ENCODE data around the gene STOM. TPM values are rescaled to one million over a fixed set of nuclear protein-coding genes. Genes with fewer than 3 reads are reported as not detected.
A peak's percentile ranks its signal among the peaks of the same experiment; 100 is the strongest.

Gene STOM
- total and polyA plus RNA-seq, 2 donors (not counting 1 experiment from before 2014, with no cell fraction given): 2.7 to 6.1 TPM

- Histone ChIP-seq H3K36me3 (replicated peaks in 1 of 2; ENCODE audit: control extremely low read depth in 1 of 2, control insufficient read depth in 1 of 2, extremely low read depth in 1 of 2, insufficient read depth in 2 of 2, low read length in 1 of 2) (no peaks in the 10 kb centered on the region), H3K9me3 (ENCODE audit: control extremely low read depth in 1 of 3, control insufficient read depth in 2 of 3, insufficient read depth in 1 of 3, low read length in 2 of 3) (no peaks in the 10 kb centered on the region), H3K27me3 (replicated peaks in 1 of 4; ENCODE audit: control extremely low read depth in 1 of 4, control insufficient read depth in 3 of 4, insufficient read depth in 4 of 4, low read length in 3 of 4) (no peaks in the 10 kb centered on the region), H3K4me1 (ENCODE audit: control insufficient read depth in 2 of 2, insufficient read depth in 2 of 2, low read length in 2 of 2) (no peaks in the 10 kb centered on the region), H3K4me3 (ENCODE audit: control extremely low read depth in 1 of 5, extremely low read depth in 1 of 5, insufficient read depth in 1 of 5, low read depth in 2 of 5, low read length in 4 of 5) (no peak overlapping the region), H4K20me1 (ENCODE audit: control insufficient read depth, insufficient read depth, low read length, poor library complexity, severe bottlenecking) (no peaks in the 10 kb centered on the region), H3K4me2 (replicated peaks; ENCODE audit: low read depth, low read length, poor library complexity, severe bottlenecking) (no peak overlapping the region), H3K79me2 (ENCODE audit: control insufficient read depth, insufficient read depth, low read length) (no peaks in the 10 kb centered on the region), H3K9ac (ENCODE audit: low read length) (no peak overlapping the region), H3K27ac (ENCODE audit: low read length in 2 of 2) (no peak overlapping the region), H2AFZ (ENCODE audit: insufficient read depth, low read depth, low read length, poor library complexity, severe bottlenecking) (no peak overlapping the region)
- CTCF ChIA-PET: interaction anchor here (1.0 to 7.9 kb wide), 6 partner anchors 18 to 164 kb away, joined by 3 to 102 read pairs (median 5); no protein-coding TSS in a partner anchor
- Mint-ChIP-seq H3K4me1 (peaks cover 5% of the 10 kb centered on the region), H3K9me3 (ENCODE audit: insufficient read depth) (no peaks in the 10 kb centered on the region), H3K27ac (no peak overlapping the region), H3K4me3 (no peak overlapping the region), H3K27me3 (no peaks in the 10 kb centered on the region)
- WGBS (ENCODE audit: insufficient coverage): no CpG with 5 or more reads among the region's 4 CpGs
- DNase-seq (peak; percentile 16), ATAC-seq (ENCODE audit: low read depth) (no peak)
- POLR2A ChIA-PET: no interaction called here
- intact Hi-C loops (cut with micrococcal nuclease): loop anchor here (1.0 kb wide), 1 partner anchor 56 kb away; no protein-coding TSS in a partner anchor
- TF ChIP-seq EZH2 (IDR thresholded peaks at IDR 0.05; ENCODE audit: borderline replicate concordance, insufficient read depth, low read depth, low read length, poor library complexity, severe bottlenecking): no peak
- peak; percentile 42 for TF ChIP-seq CTCF (IDR thresholded peaks at IDR 0.05)
Observed at GRCh38 chr9:121376214-121376830, 6.3 kb upstream of the STOM start.

DNA sequence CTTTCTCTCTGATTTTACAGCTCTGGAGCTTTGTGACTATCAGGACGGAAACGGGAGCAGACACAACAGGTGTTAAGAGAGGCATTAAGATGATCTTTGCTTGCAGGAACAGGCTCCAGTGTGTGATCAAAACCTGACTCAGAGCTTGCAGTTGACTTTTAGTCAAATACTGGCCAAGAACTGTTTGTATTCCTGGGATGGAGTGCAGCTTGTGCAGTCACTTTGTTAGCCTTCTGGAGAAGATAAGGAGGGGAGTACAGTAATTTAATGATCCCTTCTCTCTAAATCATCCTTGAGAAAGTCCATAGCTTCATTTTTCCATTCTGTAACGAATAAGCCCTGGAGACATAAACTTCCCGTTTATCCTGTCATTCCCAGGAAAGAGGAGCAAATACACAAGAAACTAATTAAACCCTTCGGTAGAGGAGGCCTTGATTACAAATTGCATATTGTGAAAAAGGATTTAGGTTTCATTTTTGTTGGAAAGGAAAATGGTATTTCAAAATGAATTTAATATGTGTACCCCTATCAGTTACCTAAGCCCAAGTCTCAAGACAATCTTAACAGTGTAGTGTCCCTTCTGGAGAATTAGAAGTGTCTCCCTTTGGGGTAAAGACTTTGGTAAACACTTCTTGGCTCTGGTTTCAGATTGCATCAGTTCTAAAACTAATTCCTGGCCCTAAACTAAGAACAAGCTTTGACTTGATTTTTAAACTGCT lies 3.1 kb upstream of the STOM start:
- H3K9ac ChIP-seq (ENCODE audit: low read length): no peak overlapping the region
- DNase-seq (no peak), ATAC-seq (ENCODE audit: low read depth) (no peak)
- peaks cover 17 to 19% of the 10 kb centered on the region in 2 donors for H3K4me1 ChIP-seq (ENCODE audit: control insufficient read depth in 2 of 2, insufficient read depth in 2 of 2, low read length in 2 of 2)
- POLR2A ChIA-PET: no interaction called here
- no peak overlapping the region for H3K27ac Mint-ChIP-seq
- no peak overlapping the region for H3K4me3 Mint-ChIP-seq
- intact Hi-C loops (cut with micrococcal nuclease): no loop called here
- H3K27me3 Mint-ChIP-seq: no peaks in the 10 kb centered on the region
- no peak overlapping the region for H3K4me2 ChIP-seq (replicated peaks; ENCODE audit: low read depth, low read length, poor library complexity, severe bottlenecking)
- TF ChIP-seq CTCF (IDR thresholded peaks at IDR 0.05): no peak
- TF ChIP-seq EZH2 (IDR thresholded peaks at IDR 0.05; ENCODE audit: borderline replicate concordance, insufficient read depth, low read depth, low read length, poor library complexity, severe bottlenecking): no peak
- 95% methylated on average over 2 of the region's 5 CpGs for WGBS (ENCODE audit: insufficient coverage)
- peaks cover 10% of the 10 kb centered on the region for H3K79me2 ChIP-seq (ENCODE audit: control insufficient read depth, insufficient read depth, low read length)
- H4K20me1 ChIP-seq (ENCODE audit: control insufficient read depth, insufficient read depth, low read length, poor library complexity, severe bottlenecking): no peaks in the 10 kb centered on the region
- CTCF ChIA-PET: interaction anchor here (1.5 to 7.9 kb wide), 3 partner anchors 25 to 95 kb away, joined by 5 to 102 read pairs (median 8); no protein-coding TSS in a partner anchor
- H2AFZ ChIP-seq (ENCODE audit: insufficient read depth, low read depth, low read length, poor library complexity, severe bottlenecking): peak overlapping the region; percentile 34
- no peaks in the 10 kb centered on the region for H3K27me3 ChIP-seq (replicated peaks in 1 of 4; ENCODE audit: control extremely low read depth in 1 of 4, control insufficient read depth in 3 of 4, insufficient read depth in 4 of 4, low read length in 3 of 4)
- no peak overlapping the region for H3K27ac ChIP-seq (ENCODE audit: low read length in 2 of 2)
- H3K9me3 Mint-ChIP-seq (ENCODE audit: insufficient read depth): peaks cover 3% of the 10 kb centered on the region
- no peak overlapping the region for H3K4me3 ChIP-seq (ENCODE audit: control extremely low read depth in 1 of 5, extremely low read depth in 1 of 5, insufficient read depth in 1 of 5, low read depth in 2 of 5, low read length in 4 of 5)
- H3K9me3 ChIP-seq (ENCODE audit: control extremely low read depth in 1 of 3, control insufficient read depth in 2 of 3, insufficient read depth in 1 of 3, low read length in 2 of 3): peaks cover 0 to 8% (median 0%) of the 10 kb centered on the region in 3 donors
- peaks cover 23% of the 10 kb centered on the region for H3K4me1 Mint-ChIP-seq
- H3K36me3 ChIP-seq (replicated peaks in 1 of 2; ENCODE audit: control extremely low read depth in 1 of 2, control insufficient read depth in 1 of 2, extremely low read depth in 1 of 2, insufficient read depth in 2 of 2, low read length in 1 of 2): no peaks in the 10 kb centered on the region

Data from B cell (primary cell).